SK-N-SH (cell line): ENCODE results near the gene MBNL1. TPM values are rescaled to one million over a fixed set of nuclear protein-coding genes. Genes with fewer than 3 reads are reported as not detected.

Experiments
- CTCF ChIA-PET: fragments of 300-600, 350-600 bp; formaldehyde crosslinking; extraction: SDS; loops from one replicate; lab custom pipeline; 2021; lab: Yijun Ruan, JAX
- POLR2A ChIA-PET: fragments of 350-600 bp; sonication (Branson Sonifier 250); formaldehyde crosslinking; extraction: SDS; loops from one replicate; lab custom pipeline; 2020; ENCODE audit warnings: antibody characterized with exemption, inconsistent platforms; lab: Yijun Ruan, JAX
- DNase-seq: peaks from one replicate; pipeline ENCODE4 v3.0.0; 2012
- H2AFZ ChIP-seq: fragments of 200-600 bp; sonication (generic); 2 replicates; pipeline ENCODE4 v1.8.1; 2016; ENCODE audit warnings: antibody characterized with exemption, mild to moderate bottlenecking, low read depth
- H3F3A ChIP-seq: fragments of 200-600 bp; sonication (generic); replicated peaks from 2 replicates; pipeline ENCODE3; 2016; ENCODE audit warnings: antibody characterized with exemption, mild to moderate bottlenecking; ENCODE audit not compliant: insufficient read depth
- H3K27ac ChIP-seq, 2 experiments: fragments of 200-500 bp in 1 of 2; fragments of 200-600 bp in 1 of 2; sonication (Bioruptor generic) in 1 of 2; sonication (generic), shearing (Covaris generic) in 1 of 2; 2 replicates each; pipeline versions ENCODE4 v1.5.1 to v1.6.1; 2014 to 2016; ENCODE audit warnings: low read depth in 2 of 2, inconsistent platforms in 1 of 2, low read length in 1 of 2, mild to moderate bottlenecking in 1 of 2, mixed read lengths in 1 of 2
- H3K27me3 ChIP-seq: fragments of 200-600 bp; sonication (generic), shearing (Covaris generic); 2 replicates; pipeline ENCODE4 v1.6.1; 2016; ENCODE audit warnings: mixed run types; ENCODE audit not compliant: insufficient read depth
- H3K36me3 ChIP-seq, 2 experiments: fragments of 200-500 bp in 1 of 2; fragments of 200-600 bp in 1 of 2; sonication (Bioruptor generic) in 1 of 2; sonication (generic) in 1 of 2; replicated peaks in 1 of 2; 2 replicates each; pipeline versions ENCODE3 to v1.5.1; 2014 to 2016; ENCODE audit warnings: low read length in 1 of 2, mild to moderate bottlenecking in 1 of 2; ENCODE audit not compliant: insufficient read depth in 2 of 2, control insufficient read depth in 1 of 2
- H3K4me1 ChIP-seq, 2 experiments: fragments of 200-500 bp in 1 of 2; fragments of 200-600 bp in 1 of 2; sonication (Bioruptor generic) in 1 of 2; sonication (generic), shearing (Covaris generic) in 1 of 2; 2 replicates each; pipeline versions ENCODE4 v1.5.1 to v1.6.1; 2014 to 2016; ENCODE audit warnings: low read depth in 1 of 2, low read length in 1 of 2, mixed run types in 1 of 2; ENCODE audit not compliant: insufficient read depth in 2 of 2, control insufficient read depth in 1 of 2
- H3K4me2 ChIP-seq: fragments of 200-600 bp; sonication (generic), shearing (Covaris generic); 2 replicates; pipeline ENCODE4 v1.6.1; 2017; ENCODE audit warnings: mixed run types
- H3K4me3 ChIP-seq, 2 experiments: fragments of 200-500 bp in 1 of 2; fragments of 200-600 bp in 1 of 2; sonication (Bioruptor generic) in 1 of 2; sonication (generic), shearing (Covaris generic) in 1 of 2; 2 replicates each; pipeline versions ENCODE4 v1.5.1 to v1.8.1; 2014 to 2016; ENCODE audit warnings: low read depth in 2 of 2, inconsistent platforms in 1 of 2, low read length in 1 of 2, mild to moderate bottlenecking in 1 of 2, mixed read lengths in 1 of 2, moderate library complexity in 1 of 2
- H3K79me2 ChIP-seq: fragments of 200-600 bp; sonication (generic); 2 replicates; pipeline ENCODE4 v1.8.1; 2017; ENCODE audit warnings: mild to moderate bottlenecking; ENCODE audit not compliant: insufficient read depth
- H3K9ac ChIP-seq: fragments of 200-600 bp; sonication (generic); 2 replicates; pipeline ENCODE4 v1.6.1; 2017; ENCODE audit warnings: mixed run types
- H3K9me2 ChIP-seq: fragments of 200-600 bp; sonication (generic); 2 replicates; pipeline ENCODE4 v1.6.1; 2017; ENCODE audit warnings: mixed run types
- H3K9me3 ChIP-seq: fragments of 200-600 bp; sonication (generic); 2 replicates; pipeline ENCODE4 v1.6.1; 2017; ENCODE audit warnings: mixed run types, mild to moderate bottlenecking, moderate library complexity
- H4K20me1 ChIP-seq: fragments of 200-600 bp; sonication (generic); 2 replicates; pipeline ENCODE4 v1.6.1; 2017; ENCODE audit warnings: mild to moderate bottlenecking, mixed run types; ENCODE audit not compliant: insufficient read depth
- ELF1 ChIP-seq: IDR thresholded peaks from 2 replicates; pipeline ENCODE4 v1.4.0; 2012
- EP300 ChIP-seq, 2 experiments: IDR thresholded peaks; 2 replicates each; pipeline versions ENCODE4 v1.4.0 to v1.6.1; 2012; ENCODE audit warnings: borderline replicate concordance in 1 of 2, low read depth in 1 of 2, low read length in 1 of 2
- MEF2A ChIP-seq: IDR thresholded peaks from 2 replicates; pipeline ENCODE4 v1.4.0; 2012; ENCODE audit warnings: low read depth, borderline replicate concordance
- MXI1 ChIP-seq: IDR thresholded peaks from 2 replicates; pipeline ENCODE4 v1.6.1; 2012; ENCODE audit warnings: mild to moderate bottlenecking, low read depth, low read length, improper control_type of control experiment
- RCOR1 ChIP-seq: fragments of 150-350 bp; IDR thresholded peaks from 2 replicates; pipeline ENCODE4 v1.6.1; 2017; ENCODE audit warnings: antibody characterized with exemption, low read length
- RXRA ChIP-seq: IDR thresholded peaks from 2 replicates; pipeline ENCODE4 v1.4.0; 2012; ENCODE audit warnings: low read depth, mild to moderate bottlenecking, borderline replicate concordance
- SMC3 ChIP-seq: IDR thresholded peaks from 2 replicates; pipeline ENCODE4 v1.6.1; 2012; ENCODE audit warnings: low read depth, low read length, improper control_type of control experiment
- TEAD4 ChIP-seq: IDR thresholded peaks from 2 replicates; pipeline ENCODE4 v1.4.0; 2012; ENCODE audit warnings: mild to moderate bottlenecking, borderline replicate concordance; ENCODE audit not compliant: insufficient read depth
- YY1 ChIP-seq: IDR thresholded peaks from 2 replicates; pipeline ENCODE4 v1.4.0; 2012; ENCODE audit warnings: low read depth, mild to moderate bottlenecking
- WGBS: methylation state at CpG from one replicate; pipeline ENCODE4 v1.1.6; 2017; ENCODE audit warnings: low lambda C conversion rate; 5-methylcytosine and 5-hydroxymethylcytosine counted together
- polyA plus RNA-seq, 3 experiments: library from polyadenylated mRNA; depleted of rRNA; stranded (reverse); fragments of >200 nt; gene quantifications; 2 replicates each; pipeline ENCODE4 v1.2.3, GENCODE V29; 2012
- TF ChIP-seq, protein P1 (sequence below): IDR thresholded peaks from 2 replicates; pipeline ENCODE4 v1.4.0; 2012; ENCODE audit warnings: low read depth, borderline replicate concordance
- TF ChIP-seq, protein P2 (sequence below): fragments of 200-600 bp; sonication (generic); IDR thresholded peaks from 2 replicates; pipeline ENCODE4 v1.6.1; 2017; ENCODE audit warnings: antibody characterized with exemption, mild to moderate bottlenecking, moderate library complexity
- TF ChIP-seq, protein P3 (sequence below): fragments of 150-350 bp; IDR thresholded peaks from 2 replicates; pipeline ENCODE4 v1.6.1; 2016; ENCODE audit warnings: mild to moderate bottlenecking, low read depth, low read length
- TF ChIP-seq, protein P4 (sequence below): IDR thresholded peaks from 2 replicates; pipeline ENCODE4 v1.4.0; 2012; ENCODE audit warnings: low read depth
- TF ChIP-seq, protein P5 (sequence below): IDR thresholded peaks from 2 replicates; pipeline ENCODE4 v1.4.0; 2012; ENCODE audit warnings: low read depth, borderline replicate concordance

MBNL1 gene
- polyA plus RNA-seq, 1 of the 3 experiments (the other 2 are of a cell fraction) = 44.3 TPM

DNA sequence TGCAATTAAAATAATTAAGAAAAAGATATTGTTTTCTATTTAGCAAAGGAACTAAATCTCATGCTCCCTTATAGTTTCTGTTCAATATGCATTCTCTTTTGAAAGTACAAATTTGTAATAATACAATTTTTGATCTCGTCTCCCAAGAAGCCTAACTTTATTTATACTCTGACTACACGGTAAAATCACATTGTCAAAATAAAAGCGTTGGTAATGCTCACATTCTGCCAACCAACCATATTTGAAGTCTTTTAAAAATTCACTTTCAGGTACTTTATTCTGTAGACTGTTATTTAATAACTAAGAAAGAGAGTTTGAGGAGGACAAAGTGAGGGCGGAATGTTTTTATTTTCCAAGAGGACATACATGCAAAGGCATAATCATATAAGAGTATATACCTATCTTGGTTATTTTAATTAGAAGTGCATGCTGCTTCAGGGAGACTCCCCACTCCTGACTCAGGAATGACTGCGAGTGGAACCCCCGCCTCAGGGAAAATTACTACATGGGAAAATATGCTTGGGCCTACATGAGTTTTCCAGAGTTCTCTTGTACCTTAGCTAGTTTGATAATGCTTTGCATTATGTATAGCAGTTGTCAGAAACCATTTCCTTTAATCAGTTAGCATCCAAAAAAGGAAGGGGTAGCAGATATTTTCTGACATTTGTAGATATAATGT lies 19.3 kb downstream of the MBNL1 start:
- 78% methylated on average over 6 of the region's 6 CpGs for WGBS
- Histone ChIP-seq H3K79me2 (peaks cover 97% of the 10 kb centered on the region), H3F3A (peaks cover 48% of the 10 kb centered on the region), H3K4me1 (peaks cover 4 to 18% of the 10 kb centered on the region in 2 experiments), H3K9me3 (no peaks in the 10 kb centered on the region), H3K9ac (no peak overlapping the region), H3K27ac (peak overlapping the region in 1 of 2 experiments; percentile 15; a peak in 1 of 4 replicates), H3K9me2 (no peaks in the 10 kb centered on the region), H2AFZ (no peak overlapping the region), H3K27me3 (no peaks in the 10 kb centered on the region), H3K36me3 (peaks cover 0 to 38% of the 10 kb centered on the region in 2 experiments), H3K4me3 (no peak overlapping the region), H4K20me1 (peaks cover 89% of the 10 kb centered on the region), H3K4me2 (no peak overlapping the region)
- ChIA-PET POLR2A (no interaction called here), CTCF (no interaction called here)
- no peak for TF ChIP-seq EP300 (IDR thresholded peaks at IDR 0.05; ENCODE audit: borderline replicate concordance in 1 of 2, low read depth in 1 of 2, low read length in 1 of 2)
- TF ChIP-seq SMC3 = no peak
- TF ChIP-seq, protein P1, sequence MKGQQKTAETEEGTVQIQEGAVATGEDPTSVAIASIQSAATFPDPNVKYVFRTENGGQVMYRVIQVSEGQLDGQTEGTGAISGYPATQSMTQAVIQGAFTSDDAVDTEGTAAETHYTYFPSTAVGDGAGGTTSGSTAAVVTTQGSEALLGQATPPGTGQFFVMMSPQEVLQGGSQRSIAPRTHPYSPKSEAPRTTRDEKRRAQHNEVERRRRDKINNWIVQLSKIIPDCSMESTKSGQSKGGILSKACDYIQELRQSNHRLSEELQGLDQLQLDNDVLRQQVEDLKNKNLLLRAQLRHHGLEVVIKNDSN = no peak
- TF ChIP-seq MXI1 = no peak
- no peak for TF ChIP-seq RCOR1
- TF ChIP-seq, protein P2, sequence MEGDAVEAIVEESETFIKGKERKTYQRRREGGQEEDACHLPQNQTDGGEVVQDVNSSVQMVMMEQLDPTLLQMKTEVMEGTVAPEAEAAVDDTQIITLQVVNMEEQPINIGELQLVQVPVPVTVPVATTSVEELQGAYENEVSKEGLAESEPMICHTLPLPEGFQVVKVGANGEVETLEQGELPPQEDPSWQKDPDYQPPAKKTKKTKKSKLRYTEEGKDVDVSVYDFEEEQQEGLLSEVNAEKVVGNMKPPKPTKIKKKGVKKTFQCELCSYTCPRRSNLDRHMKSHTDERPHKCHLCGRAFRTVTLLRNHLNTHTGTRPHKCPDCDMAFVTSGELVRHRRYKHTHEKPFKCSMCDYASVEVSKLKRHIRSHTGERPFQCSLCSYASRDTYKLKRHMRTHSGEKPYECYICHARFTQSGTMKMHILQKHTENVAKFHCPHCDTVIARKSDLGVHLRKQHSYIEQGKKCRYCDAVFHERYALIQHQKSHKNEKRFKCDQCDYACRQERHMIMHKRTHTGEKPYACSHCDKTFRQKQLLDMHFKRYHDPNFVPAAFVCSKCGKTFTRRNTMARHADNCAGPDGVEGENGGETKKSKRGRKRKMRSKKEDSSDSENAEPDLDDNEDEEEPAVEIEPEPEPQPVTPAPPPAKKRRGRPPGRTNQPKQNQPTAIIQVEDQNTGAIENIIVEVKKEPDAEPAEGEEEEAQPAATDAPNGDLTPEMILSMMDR = no peak
- TF ChIP-seq, protein P3, sequence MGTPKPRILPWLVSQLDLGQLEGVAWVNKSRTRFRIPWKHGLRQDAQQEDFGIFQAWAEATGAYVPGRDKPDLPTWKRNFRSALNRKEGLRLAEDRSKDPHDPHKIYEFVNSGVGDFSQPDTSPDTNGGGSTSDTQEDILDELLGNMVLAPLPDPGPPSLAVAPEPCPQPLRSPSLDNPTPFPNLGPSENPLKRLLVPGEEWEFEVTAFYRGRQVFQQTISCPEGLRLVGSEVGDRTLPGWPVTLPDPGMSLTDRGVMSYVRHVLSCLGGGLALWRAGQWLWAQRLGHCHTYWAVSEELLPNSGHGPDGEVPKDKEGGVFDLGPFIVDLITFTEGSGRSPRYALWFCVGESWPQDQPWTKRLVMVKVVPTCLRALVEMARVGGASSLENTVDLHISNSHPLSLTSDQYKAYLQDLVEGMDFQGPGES = no peak
- TF ChIP-seq YY1 = no peak
- TF ChIP-seq ELF1 = no peak
- TF ChIP-seq, protein P4, sequence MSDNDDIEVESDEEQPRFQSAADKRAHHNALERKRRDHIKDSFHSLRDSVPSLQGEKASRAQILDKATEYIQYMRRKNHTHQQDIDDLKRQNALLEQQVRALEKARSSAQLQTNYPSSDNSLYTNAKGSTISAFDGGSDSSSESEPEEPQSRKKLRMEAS = no peak
- TF ChIP-seq TEAD4 = no peak
- TF ChIP-seq RXRA = no peak
- TF ChIP-seq, protein P5, sequence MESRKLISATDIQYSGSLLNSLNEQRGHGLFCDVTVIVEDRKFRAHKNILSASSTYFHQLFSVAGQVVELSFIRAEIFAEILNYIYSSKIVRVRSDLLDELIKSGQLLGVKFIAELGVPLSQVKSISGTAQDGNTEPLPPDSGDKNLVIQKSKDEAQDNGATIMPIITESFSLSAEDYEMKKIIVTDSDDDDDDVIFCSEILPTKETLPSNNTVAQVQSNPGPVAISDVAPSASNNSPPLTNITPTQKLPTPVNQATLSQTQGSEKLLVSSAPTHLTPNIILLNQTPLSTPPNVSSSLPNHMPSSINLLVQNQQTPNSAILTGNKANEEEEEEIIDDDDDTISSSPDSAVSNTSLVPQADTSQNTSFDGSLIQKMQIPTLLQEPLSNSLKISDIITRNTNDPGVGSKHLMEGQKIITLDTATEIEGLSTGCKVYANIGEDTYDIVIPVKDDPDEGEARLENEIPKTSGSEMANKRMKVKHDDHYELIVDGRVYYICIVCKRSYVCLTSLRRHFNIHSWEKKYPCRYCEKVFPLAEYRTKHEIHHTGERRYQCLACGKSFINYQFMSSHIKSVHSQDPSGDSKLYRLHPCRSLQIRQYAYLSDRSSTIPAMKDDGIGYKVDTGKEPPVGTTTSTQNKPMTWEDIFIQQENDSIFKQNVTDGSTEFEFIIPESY = no peak
- no peak for TF ChIP-seq MEF2A
- DNase-seq = no peak
